ENCODE results near the gene AHRR. TPM values are rescaled to one million over a fixed set of nuclear protein-coding genes. Genes with fewer than 3 reads are reported as not detected.

Gene AHRR
- total and polyA plus RNA-seq, 9 of the 15 experiments (the other 6 are each of a cell fraction or from before 2014, with no cell fraction given) = 0.06 to 1.6 (median 0.75) TPM; not detected in 1

GRCh38 chr5:389891-390622 lies 68.5 kb downstream of the AHRR start:
- intact Hi-C loops (cut with micrococcal nuclease) (no loop called here), in situ Hi-C loops (cut with MboI) (no loop called here)
- WGBS (ENCODE audit: insufficient coverage, low coverage, missing lambda C conversion rate) = 10% methylated on average over 21 of the region's 26 CpGs
- Histone ChIP-seq H3K4me3 (no peak overlapping the region), H4K20me1 (replicated peaks; ENCODE audit: control insufficient read depth, insufficient read depth, low read length) (peaks cover 21% of the 10 kb centered on the region), H3K27ac (ENCODE audit: extremely low read depth, low read depth, low read length) (no peak overlapping the region), H2AFZ (ENCODE audit: low read depth, low read length) (no peak overlapping the region), H3K79me2 (ENCODE audit: control insufficient read depth, insufficient read depth, low read length) (no peaks in the 10 kb centered on the region), H3K4me1 (replicated peaks in 1 of 2; ENCODE audit: control insufficient read depth in 2 of 2, insufficient read depth in 2 of 2, low read length in 2 of 2) (peaks cover 0 to 12% of the 10 kb centered on the region in 2 experiments; a peak in 2 of 5 replicates), H3K9ac (ENCODE audit: insufficient read depth in 1 of 2, low read depth in 2 of 2, low read length in 2 of 2) (no peak overlapping the region), H3K36me3 (ENCODE audit: control insufficient read depth, insufficient read depth, low read length) (no peaks in the 10 kb centered on the region), H3K9me1 (ENCODE audit: control insufficient read depth, insufficient read depth, low read length) (no peaks in the 10 kb centered on the region), H3K27me3 (ENCODE audit: control insufficient read depth in 2 of 2, insufficient read depth in 2 of 2, low read length in 2 of 2) (peaks cover 24 to 69% of the 10 kb centered on the region in 2 experiments; a peak in 4 of 5 replicates), H3K4me2 (ENCODE audit: insufficient read depth, low read length) (no peak overlapping the region), H3K9me3 (replicated peaks; ENCODE audit: control insufficient read depth, insufficient read depth, low read depth, low read length) (0 out of 2 replicates have a peak, but pooled peaks cover 2% of the 10 kb centered on the region)
- peak; percentile 6 for FAIRE-seq
- no peak for TF ChIP-seq RFX7 (CRISPR knock-in tag; IDR thresholded peaks at IDR 0.05)
- peak in 1 of 2 experiments; percentile 54; a peak in 1 of 4 replicates for TF ChIP-seq KDM1A (IDR thresholded peaks at IDR 0.05)
- ChIA-PET POLR2A (interaction anchor here (0.6 to 1.2 kb wide), 2 partner anchors 11 to 83 kb away, joined by 3 read pairs; no protein-coding TSS in a partner anchor), CTCF (ENCODE audit: low intra/inter-chr PET ratio) (no interaction called here)
- no TSS peak for BruUV-seq (replicated peaks)
- ATAC-seq = no peak
- no peak for DNase-seq (ENCODE audit: extremely low read depth in 1 of 4, low spot score in 3 of 4)

GRCh38 chr5:390623-391491 lies 69.3 kb downstream of the AHRR start:
- H3K9ac ChIP-seq (ENCODE audit: insufficient read depth in 1 of 2, low read depth in 2 of 2, low read length in 2 of 2) = no peak overlapping the region
- H3K4me2 ChIP-seq (ENCODE audit: insufficient read depth, low read length) = no peak overlapping the region
- H4K20me1 ChIP-seq (replicated peaks; ENCODE audit: control insufficient read depth, insufficient read depth, low read length) = peaks cover 21% of the 10 kb centered on the region
- in situ Hi-C loops (cut with MboI) = no loop called here
- no peaks in the 10 kb centered on the region for H3K9me1 ChIP-seq (ENCODE audit: control insufficient read depth, insufficient read depth, low read length)
- no peak for ATAC-seq
- FAIRE-seq = no peak
- 0 out of 2 replicates have a peak, but pooled peaks cover 2% of the 10 kb centered on the region for H3K9me3 ChIP-seq (replicated peaks; ENCODE audit: control insufficient read depth, insufficient read depth, low read depth, low read length)
- BruUV-seq (replicated peaks) = no TSS peak
- H2AFZ ChIP-seq (ENCODE audit: low read depth, low read length) = no peak overlapping the region
- intact Hi-C loops (cut with micrococcal nuclease) = no loop called here
- 16% methylated on average over 26 of the region's 35 CpGs for WGBS (ENCODE audit: insufficient coverage, low coverage, missing lambda C conversion rate)
- H3K4me1 ChIP-seq (replicated peaks in 1 of 2; ENCODE audit: control insufficient read depth in 2 of 2, insufficient read depth in 2 of 2, low read length in 2 of 2) = peaks cover 0 to 15% of the 10 kb centered on the region in 2 experiments; a peak in 2 of 5 replicates
- ChIA-PET POLR2A (interaction anchor here (1.2 kb wide), 1 partner anchor 10 kb away, joined by 3 read pairs; no protein-coding TSS in a partner anchor), CTCF (ENCODE audit: low intra/inter-chr PET ratio) (no interaction called here)
- no peak for DNase-seq (ENCODE audit: extremely low read depth in 1 of 4, low spot score in 3 of 4)
- H3K27ac ChIP-seq (ENCODE audit: extremely low read depth, low read depth, low read length) = no peak overlapping the region
- no peaks in the 10 kb centered on the region for H3K36me3 ChIP-seq (ENCODE audit: control insufficient read depth, insufficient read depth, low read length)
- peaks cover 24 to 77% of the 10 kb centered on the region in 2 experiments; a peak in 4 of 5 replicates for H3K27me3 ChIP-seq (ENCODE audit: control insufficient read depth in 2 of 2, insufficient read depth in 2 of 2, low read length in 2 of 2)
- H3K79me2 ChIP-seq (ENCODE audit: control insufficient read depth, insufficient read depth, low read length) = no peaks in the 10 kb centered on the region
- H3K4me3 ChIP-seq = no peak overlapping the region
